GM12872 (cell line): ENCODE measurements around the gene PDE8B.

Experiments used
- CTCF ChIP-seq: IDR thresholded peaks from 3 replicates; pipeline ENCODE4 v1.5.1; 2011; ENCODE audit warnings: low read depth, mild to moderate bottlenecking, low read length, moderate library complexity; ENCODE audit not compliant: insufficient read depth

Gene PDE8B

GRCh38 chr5:77277759-77278158, 67.3 kb downstream of the PDE8B start:
- TF ChIP-seq CTCF: no peak

GRCh38 chr5:77280036-77280435, 69.6 kb downstream of the PDE8B start:
- TF ChIP-seq CTCF: no peak

GRCh38 chr5:77281969-77282336, 71.5 kb downstream of the PDE8B start:
- TF ChIP-seq CTCF: no peak

- no peak for TF ChIP-seq CTCF
These were observed 72.0 kb downstream of the PDE8B start for GRCh38 chr5:77282337-77283027.

- TF ChIP-seq CTCF: no peak
These were observed 74.9 kb downstream of the PDE8B start for GRCh38 chr5:77285251-77285841.

GRCh38 chr5:77292026-77292757, 81.7 kb downstream of the PDE8B start:
- no peak for TF ChIP-seq CTCF

- no peak for TF ChIP-seq CTCF
These were observed 83.7 kb downstream of the PDE8B start for GRCh38 chr5:77294185-77294584.
